K562 (cell line): Measurements from ENCODE around the gene MAPK13. TPM values are rescaled to one million over a fixed set of nuclear protein-coding genes. Genes with fewer than 3 reads are reported as not detected.
A peak's percentile ranks its signal among the peaks of the same experiment; 100 is the strongest.

Experiments used
- ATAC-seq: fragments of 200-7000 bp; cut with Tn5 transposase; 3 replicates; pipeline ENCODE4 v1.9.1; 2020; ENCODE audit warnings: moderate library complexity
- BruUV-seq: library from RNA; stranded (reverse); fragments of 400-500 nt; replicated peaks from 2 replicates; lab custom pipeline; 2021; lab: Mats Ljungman, UMichigan
- CTCF ChIA-PET: fragments of 300-600 bp; formaldehyde crosslinking; extraction: SDS; loops from one replicate; lab custom pipeline; 2021; ENCODE audit warnings: low intra/inter-chr PET ratio; lab: Yijun Ruan, JAX
- POLR2A ChIA-PET: fragments of 300-600, 350-650 bp; sonication (Branson Sonifier 250); formaldehyde crosslinking; extraction: SDS; loops from one replicate; lab custom pipeline; 2021; ENCODE audit warnings: antibody characterized with exemption, inconsistent platforms; lab: Yijun Ruan, JAX
- DNase-seq, 4 experiments: peaks; one replicate each; pipeline versions ENCODE4 v3.0.0 to v3.0.0-alpha.2; 2011 to 2018; ENCODE audit warnings: low spot score in 3 of 4, mixed read lengths in 3 of 4; ENCODE audit errors: extremely low read depth in 1 of 4
- FAIRE-seq: peaks from 2 replicates; lab custom pipeline; 2011; peaks lifted over from hg19 to GRCh38; lab: Jason Lieb, UNC
- H2AFZ ChIP-seq: 2 replicates; pipeline ENCODE4 v1.6.0; 2011; ENCODE audit warnings: low read depth, low read length, control low read depth, inconsistent platforms
- H3K27ac ChIP-seq: fragments of 200-600 bp; 3 replicates; pipeline ENCODE4 v1.8.0; 2011; ENCODE audit warnings: low read depth, mild to moderate bottlenecking, control low read depth, inconsistent platforms, low read length, moderate library complexity, mixed read lengths; ENCODE audit errors: extremely low read depth
- H3K27me3 ChIP-seq, 2 experiments: fragments of 300-600 bp in 1 of 2; 2 replicates in 1 of 2; 3 replicates in 1 of 2; pipeline versions ENCODE4 v1.6.0 to v1.8.0; 2011; ENCODE audit warnings: inconsistent platforms in 2 of 2, low read length in 2 of 2, mild to moderate bottlenecking in 1 of 2, mixed read lengths in 1 of 2, moderate library complexity in 1 of 2; ENCODE audit not compliant: control insufficient read depth in 2 of 2, insufficient read depth in 2 of 2
- H3K36me3 ChIP-seq: fragments of 300-600 bp; 3 replicates; pipeline ENCODE4 v1.8.0; 2011; ENCODE audit warnings: mild to moderate bottlenecking, low read length, inconsistent platforms; ENCODE audit not compliant: control insufficient read depth, insufficient read depth
- H3K4me1 ChIP-seq, 2 experiments: fragments of 200-600 bp in 1 of 2; replicated peaks in 1 of 2; 2 replicates in 1 of 2; 3 replicates in 1 of 2; pipeline versions ENCODE4 v1.5.1 to v1.8.0; 2011; ENCODE audit warnings: inconsistent platforms in 2 of 2, low read length in 2 of 2, mild to moderate bottlenecking in 1 of 2, mixed read lengths in 1 of 2, moderate library complexity in 1 of 2; ENCODE audit not compliant: control insufficient read depth in 2 of 2, insufficient read depth in 2 of 2
- H3K4me2 ChIP-seq: 2 replicates; pipeline ENCODE4 v1.6.1; 2011; ENCODE audit warnings: low read length, control low read depth, inconsistent platforms, mixed read lengths; ENCODE audit not compliant: insufficient read depth
- H3K4me3 ChIP-seq: fragments of 200-600 bp; sonication (generic), shearing (Covaris generic); 2 replicates; pipeline ENCODE4 v1.5.1; 2016; ENCODE audit warnings: control low read depth, inconsistent platforms
- H3K79me2 ChIP-seq: fragments of 200-600 bp; 3 replicates; pipeline ENCODE4 v1.8.0; 2011; ENCODE audit warnings: low read length, inconsistent platforms; ENCODE audit not compliant: control insufficient read depth, insufficient read depth
- H3K9ac ChIP-seq, 2 experiments: 2 replicates each; pipeline versions ENCODE4 v1.6.0 to v1.6.1; 2011; ENCODE audit warnings: low read depth in 2 of 2, low read length in 2 of 2, control low read depth in 1 of 2, inconsistent platforms in 1 of 2, mild to moderate bottlenecking in 1 of 2, mixed read lengths in 1 of 2; ENCODE audit not compliant: insufficient read depth in 1 of 2
- H3K9me1 ChIP-seq: one replicate; pipeline ENCODE4 v1.6.0; 2011; ENCODE audit warnings: inconsistent platforms, mild to moderate bottlenecking, low read length, moderate library complexity; ENCODE audit not compliant: control insufficient read depth, insufficient read depth
- H3K9me3 ChIP-seq: replicated peaks from 2 replicates; pipeline ENCODE4 v1.5.1; 2011; ENCODE audit warnings: low read depth, low read length, inconsistent platforms; ENCODE audit not compliant: control insufficient read depth, insufficient read depth
- H4K20me1 ChIP-seq: replicated peaks from 2 replicates; pipeline ENCODE4 v1.6.1; 2011; ENCODE audit warnings: low read length, inconsistent platforms, mixed read lengths; ENCODE audit not compliant: control insufficient read depth, insufficient read depth
- CREM ChIP-seq: IDR thresholded peaks from 2 replicates; pipeline ENCODE4 v1.6.1; 2014; ENCODE audit warnings: antibody characterized with exemption, low read depth
- DMBX1 ChIP-seq: fragments of 250-450 bp; sonication (Bioruptor Pico); IDR thresholded peaks from 2 replicates; pipeline ENCODE4 v1.8.0; 2022; ENCODE audit warnings: inconsistent platforms, mild to moderate bottlenecking, moderate library complexity, borderline replicate concordance
- E2F6 ChIP-seq, 2 experiments: IDR thresholded peaks; 2 replicates each; pipeline ENCODE4 v1.6.1; 2011; ENCODE audit warnings: borderline replicate concordance in 1 of 2, control low read depth in 1 of 2, low read depth in 1 of 2, low read length in 1 of 2, mild to moderate bottlenecking in 1 of 2, mixed read lengths in 1 of 2, moderate library complexity in 1 of 2; ENCODE audit not compliant: insufficient read depth in 1 of 2, insufficient read length in 1 of 2, poor library complexity in 1 of 2, severe bottlenecking in 1 of 2; ENCODE audit errors: extremely low read depth in 1 of 2
- FOXP4 ChIP-seq: sonication (generic); formaldehyde crosslinking; IDR thresholded peaks from 2 replicates; pipeline ENCODE4 v1.8.0; 2022; ENCODE audit warnings: mild to moderate bottlenecking, missing genetic modification reagents, borderline replicate concordance
- LEF1 ChIP-seq: fragments of 450-650 bp; IDR thresholded peaks from 2 replicates; pipeline ENCODE4 v1.6.1; 2016; ENCODE audit warnings: mild to moderate bottlenecking
- MGA ChIP-seq: fragments of 450-650 bp; IDR thresholded peaks from 2 replicates; pipeline ENCODE4 v1.6.1; 2016; ENCODE audit warnings: mild to moderate bottlenecking, moderate library complexity
- WGBS: fragments of 100-300 bp; shearing (Covaris generic); methylation state at CpG from one replicate; pipeline ENCODE4 v1.1.6; 2016; ENCODE audit warnings: low coverage, mixed read lengths; ENCODE audit not compliant: insufficient coverage; ENCODE audit errors: missing lambda C conversion rate; 5-methylcytosine and 5-hydroxymethylcytosine counted together
- in situ Hi-C: fragments of 300-500 bp; cut with MboI; formaldehyde crosslinking; loops from 4 replicates; pipeline ENCODE4 v1.15.0; 2018; ENCODE audit warnings: inconsistent platforms, mixed read lengths
- intact Hi-C: fragments of 100-400 bp; cut with micrococcal nuclease; formaldehyde crosslinking; loops from 2 replicates; pipeline ENCODE4 v1.14.2; 2022
- polyA plus RNA-seq, 8 experiments: library from polyadenylated mRNA; depleted of rRNA in 4 of 8; stranded (reverse) in 5 of 8; unstranded in 3 of 8; fragments of >200 nt; fragmentation: Nextera tagmentation in 2 of 8; fragmentation: Illumina TruSeq in 1 of 8; extraction: Ambion mirVana in 2 of 8; extraction: Trizol in 1 of 8; gene quantifications; 2 replicates each; pipeline versions ENCODE4 v1.2.1 to v1.2.3, GENCODE V29; 2011 to 2014; ENCODE audit warnings: inconsistent platforms in 1 of 8, missing spikeins in 1 of 8
- total RNA-seq, 7 experiments: library from RNA; depleted of rRNA in 6 of 7; stranded (reverse); fragments of >200 nt in 6 of 7; fragmentation: Illumina TruSeq in 2 of 7; extraction: Trizol in 2 of 7; gene quantifications; 2 replicates each; pipeline versions ENCODE4 v1.2.1 to v1.2.3, GENCODE V29; 2011 to 2021; ENCODE audit warnings: low replicate concordance in 1 of 7

The MAPK13 gene
- total and polyA plus RNA-seq, 9 of the 15 experiments (the other 6 are each of a cell fraction or from before 2014, with no cell fraction given) = 0.03 to 2.3 (median 0.48) TPM; not detected in 1

GRCh38 chr6:36120539-36120938 lies 9.8 kb upstream of the MAPK13 start:
- Histone ChIP-seq H3K9ac (peak overlapping the region; percentile 26 to 40; a peak in 2 of 4 replicates), H3K4me2 (peak overlapping the region; percentile 58), H3K79me2 (no peaks in the 10 kb centered on the region), H4K20me1 (no peaks in the 10 kb centered on the region), H3K9me3 (no peaks in the 10 kb centered on the region), H3K36me3 (no peaks in the 10 kb centered on the region), H3K27me3 (no peaks in the 10 kb centered on the region), H3K4me3 (no peak overlapping the region), H3K9me1 (peaks cover 3% of the 10 kb centered on the region), H3K4me1 (peaks cover 67 to 78% of the 10 kb centered on the region in 2 experiments), H3K27ac (peak overlapping the region; percentile 58), H2AFZ (peak overlapping the region; percentile 45)
- BruUV-seq = no TSS peak
- in situ Hi-C loops (no loop called here), intact Hi-C loops (no loop called here)
- WGBS = 27% methylated on average over 10 of the region's 10 CpGs
- FAIRE-seq (no peak), DNase-seq (peak in 1 of 4 experiments; percentile 63), ATAC-seq (no peak)
- ChIA-PET POLR2A (interaction anchor here (0.8 to 1.4 kb wide), 4 partner anchors 9 to 17 kb away, joined by 4 to 6 read pairs (median 4); no protein-coding TSS in a partner anchor), CTCF (no interaction called here)
- TF ChIP-seq DMBX1 (CRISPR knock-in tag) = peak; percentile 19; the same call in 1 of the 2 replicates
- TF ChIP-seq E2F6 (IDR thresholded peaks at IDR 0.05; ENCODE audit: borderline replicate concordance in 1 of 2, extremely low read depth in 1 of 2, insufficient read depth in 1 of 2, insufficient read length in 1 of 2, low read depth in 1 of 2, low read length in 1 of 2, poor library complexity in 1 of 2, severe bottlenecking in 1 of 2) = peak in 1 of 2 experiments; percentile 74
- no peak for TF ChIP-seq LEF1
- 0 out of 2 replicates have a peak, but pooled peaks have one; percentile 28 for TF ChIP-seq FOXP4 (CRISPR knock-in tag)
- TF ChIP-seq MGA = peak; percentile 32; the same call in 1 of the 2 replicates
- TF ChIP-seq CREM = peak; percentile 30
